Activated naive CD4-positive, alpha-beta T cell treated with anti-CD3 and anti-CD28 coated beads for 36 hours (primary cell): Measurements from ENCODE around the gene RAI2. TPM values are rescaled to one million over a fixed set of nuclear protein-coding genes. Genes with fewer than 3 reads are reported as not detected.
A peak's percentile ranks its signal among the peaks of the same experiment; 100 is the strongest.

ENCODE experiments used
- CTCF ChIA-PET: fragments of 350-600 bp; sonication (Branson Sonifier 250); formaldehyde crosslinking; loops from one replicate; lab custom pipeline; 2021; ENCODE audit warnings: antibody characterized with exemption; lab: Charles Lee
- DNase-seq: peaks from one replicate; pipeline ENCODE4 v3.0.0-alpha.2; 2020
- H3K27ac Mint-ChIP-seq: one replicate; pipeline ENCODE4 v1.8.0; 2021; ENCODE audit warnings: mild to moderate bottlenecking, mixed read lengths
- H3K27me3 Mint-ChIP-seq: one replicate; pipeline ENCODE4 v1.8.0; 2021; ENCODE audit warnings: low read depth, mixed read lengths
- H3K36me3 Mint-ChIP-seq: one replicate; pipeline ENCODE4 v1.8.0; 2021; ENCODE audit warnings: low read depth, mixed read lengths
- H3K4me1 Mint-ChIP-seq: one replicate; pipeline ENCODE4 v1.8.0; 2021; ENCODE audit warnings: low read depth, mixed read lengths
- H3K4me3 Mint-ChIP-seq: one replicate; pipeline ENCODE4 v1.8.0; 2021; ENCODE audit warnings: mild to moderate bottlenecking, moderate library complexity, mixed read lengths
- H3K9me3 Mint-ChIP-seq: one replicate; pipeline ENCODE4 v1.8.0; 2021; ENCODE audit warnings: mixed read lengths
- intact Hi-C: fragments of 100-400 bp; cut with micrococcal nuclease; formaldehyde crosslinking; loops from one replicate; pipeline ENCODE4 v1.15.1; 2023
- total RNA-seq, 2 experiments: library from RNA; stranded (reverse); gene quantifications; one replicate each; pipeline ENCODE4 v1.2.3, GENCODE V29; 2021

RAI2 gene
- total RNA-seq, 2 experiments from 2014 or later: 0.50 to 0.59 TPM

- Mint-ChIP-seq H3K9me3 (no peaks in the 10 kb centered on the region), H3K4me1 (peaks cover 14% of the 10 kb centered on the region), H3K27me3 (no peaks in the 10 kb centered on the region), H3K27ac (peak overlapping the region; percentile 70), H3K36me3 (no peaks in the 10 kb centered on the region), H3K4me3 (no peak overlapping the region)
- CTCF ChIA-PET: no interaction called here
- intact Hi-C loops: loop anchor here (2.0 kb wide), 1 partner anchor 110 kb away; no protein-coding TSS in a partner anchor
- peak; percentile 10 for DNase-seq
These were observed 12.4 kb downstream of the RAI2 start for GRCh38 chrX:17848545-17849265.

- H3K27ac Mint-ChIP-seq: no peak overlapping the region
- intact Hi-C loops: no loop called here
- CTCF ChIA-PET: no interaction called here
- H3K27me3 Mint-ChIP-seq: no peaks in the 10 kb centered on the region
- H3K36me3 Mint-ChIP-seq: no peaks in the 10 kb centered on the region
- DNase-seq: no peak
- no peaks in the 10 kb centered on the region for H3K9me3 Mint-ChIP-seq
- H3K4me1 Mint-ChIP-seq: peaks cover 14% of the 10 kb centered on the region
- H3K4me3 Mint-ChIP-seq: no peak overlapping the region
These were observed 15.1 kb downstream of the RAI2 start for GRCh38 chrX:17846045-17846444.

- Mint-ChIP-seq H3K27me3 (no peaks in the 10 kb centered on the region), H3K4me1 (peaks cover 14% of the 10 kb centered on the region), H3K4me3 (no peak overlapping the region), H3K27ac (no peak overlapping the region), H3K36me3 (no peaks in the 10 kb centered on the region), H3K9me3 (no peaks in the 10 kb centered on the region)
- no peak for DNase-seq
- CTCF ChIA-PET: interaction anchor here (0.6 kb wide), 1 partner anchor 63 kb away, joined by 8 read pairs; no protein-coding TSS in a partner anchor
- intact Hi-C loops: no loop called here
These were observed 16.9 kb downstream of the RAI2 start for GRCh38 chrX:17844236-17844635.

GRCh38 chrX:17842769-17843525 lies 18.2 kb downstream of the RAI2 start:
- CTCF ChIA-PET: interaction anchor here (0.6 kb wide), 1 partner anchor 1530 kb away, joined by 3 read pairs; no protein-coding TSS in a partner anchor
- Mint-ChIP-seq H3K9me3 (no peaks in the 10 kb centered on the region), H3K4me1 (peaks cover 7% of the 10 kb centered on the region), H3K27me3 (no peaks in the 10 kb centered on the region), H3K36me3 (no peaks in the 10 kb centered on the region), H3K4me3 (no peak overlapping the region), H3K27ac (no peak overlapping the region)
- intact Hi-C loops: no loop called here
- no peak for DNase-seq

GRCh38 chrX:17839269-17839668 lies 21.8 kb downstream of the RAI2 start:
- Mint-ChIP-seq H3K9me3 (no peaks in the 10 kb centered on the region), H3K27me3 (no peaks in the 10 kb centered on the region), H3K4me3 (no peak overlapping the region), H3K27ac (no peak overlapping the region), H3K36me3 (no peaks in the 10 kb centered on the region), H3K4me1 (no peaks in the 10 kb centered on the region)
- CTCF ChIA-PET: no interaction called here
- DNase-seq: no peak
- intact Hi-C loops: no loop called here

- H3K9me3 Mint-ChIP-seq: no peaks in the 10 kb centered on the region
- H3K27me3 Mint-ChIP-seq: no peaks in the 10 kb centered on the region
- intact Hi-C loops: no loop called here
- no peaks in the 10 kb centered on the region for H3K36me3 Mint-ChIP-seq
- no peaks in the 10 kb centered on the region for H3K4me1 Mint-ChIP-seq
- CTCF ChIA-PET: no interaction called here
- no peak overlapping the region for H3K4me3 Mint-ChIP-seq
- DNase-seq: no peak
- no peak overlapping the region for H3K27ac Mint-ChIP-seq
These were observed 24.3 kb downstream of the RAI2 start for GRCh38 chrX:17836830-17837229.

- Mint-ChIP-seq H3K36me3 (no peaks in the 10 kb centered on the region), H3K4me1 (no peaks in the 10 kb centered on the region), H3K4me3 (no peak overlapping the region), H3K27me3 (no peaks in the 10 kb centered on the region), H3K9me3 (no peaks in the 10 kb centered on the region), H3K27ac (no peak overlapping the region)
- CTCF ChIA-PET: interaction anchor here (0.7 kb wide), 1 partner anchor 293 kb away, joined by 4 read pairs; no protein-coding TSS in a partner anchor
- intact Hi-C loops: no loop called here
- DNase-seq: no peak
These were observed 27.1 kb downstream of the RAI2 start for GRCh38 chrX:17833954-17834353.

GRCh38 chrX:17831255-17831654 lies 29.8 kb downstream of the RAI2 start:
- H3K27ac Mint-ChIP-seq: no peak overlapping the region
- CTCF ChIA-PET: no interaction called here
- no peaks in the 10 kb centered on the region for H3K4me1 Mint-ChIP-seq
- no peak overlapping the region for H3K4me3 Mint-ChIP-seq
- no peak for DNase-seq
- peaks cover 4% of the 10 kb centered on the region for H3K9me3 Mint-ChIP-seq
- H3K27me3 Mint-ChIP-seq: no peaks in the 10 kb centered on the region
- intact Hi-C loops: no loop called here
- peaks cover 4% of the 10 kb centered on the region for H3K36me3 Mint-ChIP-seq

- no peaks in the 10 kb centered on the region for H3K4me1 Mint-ChIP-seq
- intact Hi-C loops: no loop called here
- CTCF ChIA-PET: interaction anchor here (1.2 kb wide), 1 partner anchor 42 kb away, joined by 4 read pairs; no protein-coding TSS in a partner anchor
- DNase-seq: no peak
- H3K4me3 Mint-ChIP-seq: no peak overlapping the region
- peaks cover 4% of the 10 kb centered on the region for H3K9me3 Mint-ChIP-seq
- H3K27ac Mint-ChIP-seq: no peak overlapping the region
- H3K36me3 Mint-ChIP-seq: peaks cover 4% of the 10 kb centered on the region
- no peaks in the 10 kb centered on the region for H3K27me3 Mint-ChIP-seq
These were observed 30.9 kb downstream of the RAI2 start for GRCh38 chrX:17830211-17830610.

- peaks cover 4% of the 10 kb centered on the region for H3K9me3 Mint-ChIP-seq
- no peaks in the 10 kb centered on the region for H3K27me3 Mint-ChIP-seq
- DNase-seq: no peak
- no peak overlapping the region for H3K4me3 Mint-ChIP-seq
- CTCF ChIA-PET: interaction anchor here (1.2 kb wide), 1 partner anchor 42 kb away, joined by 4 read pairs; no protein-coding TSS in a partner anchor
- no peak overlapping the region for H3K27ac Mint-ChIP-seq
- intact Hi-C loops: no loop called here
- H3K4me1 Mint-ChIP-seq: no peaks in the 10 kb centered on the region
- H3K36me3 Mint-ChIP-seq: peaks cover 4% of the 10 kb centered on the region
These were observed 31.5 kb downstream of the RAI2 start for GRCh38 chrX:17829566-17829965.

- intact Hi-C loops: no loop called here
- Mint-ChIP-seq H3K27ac (no peak overlapping the region), H3K27me3 (no peaks in the 10 kb centered on the region), H3K4me1 (no peaks in the 10 kb centered on the region), H3K4me3 (no peak overlapping the region), H3K36me3 (peaks cover 4% of the 10 kb centered on the region), H3K9me3 (peaks cover 4% of the 10 kb centered on the region)
- CTCF ChIA-PET: no interaction called here
- no peak for DNase-seq
These were observed 32.9 kb downstream of the RAI2 start for GRCh38 chrX:17828171-17828570.

- H3K36me3 Mint-ChIP-seq: peaks cover 4% of the 10 kb centered on the region
- CTCF ChIA-PET: no interaction called here
- intact Hi-C loops: no loop called here
- no peak for DNase-seq
- H3K27ac Mint-ChIP-seq: no peak overlapping the region
- no peak overlapping the region for H3K4me3 Mint-ChIP-seq
- no peaks in the 10 kb centered on the region for H3K4me1 Mint-ChIP-seq
- H3K9me3 Mint-ChIP-seq: peaks cover 4% of the 10 kb centered on the region
- no peaks in the 10 kb centered on the region for H3K27me3 Mint-ChIP-seq
These were observed 34.2 kb downstream of the RAI2 start for GRCh38 chrX:17826609-17827496.
